NCI-H1417 (cell line): Measurements from ENCODE around the gene C9orf72.
"Not testable (repeated sequence)": the region's sequence is repeated elsewhere in the genome, so short reads cannot be mapped to it uniquely, and the experiment has no call there.

Source experiments
- DNase-seq, 3 experiments: peaks; one replicate each; lab custom pipeline; 2025; lab: John Stamatoyannopoulos, UW

Gene C9orf72, protein sequence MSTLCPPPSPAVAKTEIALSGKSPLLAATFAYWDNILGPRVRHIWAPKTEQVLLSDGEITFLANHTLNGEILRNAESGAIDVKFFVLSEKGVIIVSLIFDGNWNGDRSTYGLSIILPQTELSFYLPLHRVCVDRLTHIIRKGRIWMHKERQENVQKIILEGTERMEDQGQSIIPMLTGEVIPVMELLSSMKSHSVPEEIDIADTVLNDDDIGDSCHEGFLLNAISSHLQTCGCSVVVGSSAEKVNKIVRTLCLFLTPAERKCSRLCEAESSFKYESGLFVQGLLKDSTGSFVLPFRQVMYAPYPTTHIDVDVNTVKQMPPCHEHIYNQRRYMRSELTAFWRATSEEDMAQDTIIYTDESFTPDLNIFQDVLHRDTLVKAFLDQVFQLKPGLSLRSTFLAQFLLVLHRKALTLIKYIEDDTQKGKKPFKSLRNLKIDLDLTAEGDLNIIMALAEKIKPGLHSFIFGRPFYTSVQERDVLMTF

DNA sequence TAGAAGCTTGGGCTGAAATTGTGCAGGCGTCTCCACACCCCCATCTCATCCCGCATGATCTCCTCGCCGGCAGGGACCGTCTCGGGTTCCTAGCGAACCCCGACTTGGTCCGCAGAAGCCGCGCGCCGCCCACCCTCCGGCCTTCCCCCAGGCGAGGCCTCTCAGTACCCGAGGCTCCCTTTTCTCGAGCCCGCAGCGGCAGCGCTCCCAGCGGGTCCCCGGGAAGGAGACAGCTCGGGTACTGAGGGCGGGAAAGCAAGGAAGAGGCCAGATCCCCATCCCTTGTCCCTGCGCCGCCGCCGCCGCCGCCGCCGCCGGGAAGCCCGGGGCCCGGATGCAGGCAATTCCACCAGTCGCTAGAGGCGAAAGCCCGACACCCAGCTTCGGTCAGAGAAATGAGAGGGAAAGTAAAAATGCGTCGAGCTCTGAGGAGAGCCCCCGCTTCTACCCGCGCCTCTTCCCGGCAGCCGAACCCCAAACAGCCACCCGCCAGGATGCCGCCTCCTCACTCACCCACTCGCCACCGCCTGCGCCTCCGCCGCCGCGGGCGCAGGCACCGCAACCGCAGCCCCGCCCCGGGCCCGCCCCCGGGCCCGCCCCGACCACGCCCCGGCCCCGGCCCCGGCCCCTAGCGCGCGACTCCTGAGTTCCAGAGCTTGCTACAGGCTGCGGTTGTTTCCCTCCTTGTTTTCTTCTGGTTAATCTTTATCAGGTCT is at the start of gene C9orf72:
C9orf72 (minus strand) TSS at position 564 of the 716 bp plus-strand sequence. CDS start 6,361 bp downstream, outside the sequence.
- DNase-seq = peak; percentile 85 to 89 (median 88)

DNA sequence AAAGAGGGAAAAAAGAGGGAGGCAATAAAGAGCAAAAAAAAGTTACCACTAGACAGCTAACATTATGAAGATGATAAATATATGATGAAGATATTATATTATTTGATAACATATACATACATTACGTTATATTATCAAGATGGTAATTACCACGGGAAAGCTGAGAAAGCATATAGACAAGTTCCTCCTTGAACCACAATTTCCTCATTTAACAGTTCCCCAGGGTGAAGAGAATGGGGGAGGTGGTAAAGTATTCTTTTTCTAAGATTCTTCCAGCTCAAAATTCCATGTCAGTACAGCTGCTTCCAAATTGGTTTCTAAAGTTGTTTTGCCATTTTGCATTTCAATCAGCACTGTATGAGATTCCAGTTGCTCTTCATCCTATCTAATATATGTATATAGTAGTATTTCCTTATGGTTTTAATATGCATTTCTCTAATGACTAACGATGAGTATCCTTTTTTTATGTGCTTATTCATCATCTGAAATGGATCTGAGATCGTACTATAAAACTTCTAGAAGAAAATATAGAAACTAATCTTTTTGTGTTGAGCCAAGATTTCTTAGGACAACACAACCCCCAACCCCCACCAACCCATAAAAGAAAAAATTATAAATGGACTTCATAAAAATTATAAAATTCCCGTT is 49.5 kb upstream of the C9orf72 start:
- DNase-seq = no peak

DNA sequence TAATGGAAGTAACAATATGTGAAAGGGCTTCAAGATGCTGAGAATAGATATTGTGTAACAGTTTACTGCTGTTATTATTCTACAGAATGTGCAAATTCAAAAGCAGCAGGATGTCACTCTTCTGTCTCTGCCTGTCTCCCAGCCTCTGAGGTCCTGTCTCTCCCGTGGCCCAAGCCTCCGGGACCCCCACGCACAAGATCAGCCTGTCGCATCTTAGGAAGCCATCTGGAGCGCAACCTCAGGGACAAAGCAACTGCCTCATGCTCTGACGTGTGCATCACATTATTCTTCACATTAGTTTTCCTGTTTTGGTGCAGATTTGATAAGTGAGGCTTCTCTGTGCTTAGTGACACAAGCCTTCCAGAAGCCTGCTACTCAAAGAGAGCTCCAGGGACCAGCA is 46.5 kb upstream of the C9orf72 start:
- no peak for DNase-seq

DNA sequence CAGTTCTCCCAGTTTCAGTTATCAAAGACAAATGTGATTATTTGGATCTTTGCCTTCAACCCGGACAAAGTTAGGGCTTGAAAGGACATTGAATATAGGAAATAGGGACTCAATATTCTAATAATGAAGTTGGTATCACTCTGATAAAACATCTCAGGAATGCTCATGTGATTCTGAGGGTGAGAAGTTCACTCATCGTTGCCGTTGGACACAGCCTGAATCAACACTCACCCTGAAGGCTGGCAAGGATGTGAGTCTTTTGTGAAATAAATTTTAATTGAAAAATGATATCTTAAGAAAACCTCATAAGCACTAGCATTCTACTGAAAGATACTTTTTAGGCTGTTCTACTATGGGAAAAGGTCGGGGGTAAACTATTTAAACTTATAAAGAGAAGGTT is 44.8 kb upstream of the C9orf72 start:
- DNase-seq = no peak

DNA sequence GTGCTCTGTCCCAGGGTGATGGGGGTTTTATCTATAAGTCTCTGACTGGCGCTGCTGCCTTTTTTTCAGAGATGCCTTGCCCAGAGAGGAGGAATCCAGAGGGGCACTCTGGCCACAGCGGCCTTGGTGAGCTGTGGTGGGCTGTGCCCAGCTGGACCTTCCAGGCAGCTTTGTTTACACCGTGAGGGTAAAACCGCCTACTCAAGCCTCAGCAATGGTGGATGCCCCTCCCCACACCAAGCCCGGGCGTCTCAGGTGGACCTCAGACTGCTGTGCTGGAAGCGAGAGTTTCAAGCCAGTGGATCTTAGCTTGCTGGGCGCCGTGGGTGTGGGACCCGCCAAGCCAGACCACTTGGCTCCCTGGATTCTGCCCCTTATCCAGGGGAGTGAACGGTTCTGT is 41.3 kb upstream of the C9orf72 start:
- no peak for DNase-seq

DNA sequence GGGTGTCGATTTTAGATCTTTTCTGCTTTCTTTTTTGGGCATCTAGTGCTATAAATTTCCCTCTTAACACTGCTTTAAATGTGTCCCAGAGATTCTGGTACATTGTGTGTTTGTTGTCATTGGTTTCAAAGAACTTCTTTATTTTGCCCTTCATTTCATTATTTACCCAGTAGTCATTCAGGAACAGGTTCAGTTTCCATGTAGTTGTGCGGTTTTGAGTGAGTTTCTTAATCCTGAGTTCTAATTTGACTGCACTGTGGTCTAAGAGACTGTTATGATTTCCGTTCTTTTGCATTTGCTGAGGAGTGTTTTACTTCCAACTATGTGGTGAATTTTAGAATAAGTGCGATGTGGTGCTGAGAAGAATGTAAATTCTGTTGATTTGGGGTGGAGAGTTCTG is 38.8 kb upstream of the C9orf72 start:
- not testable (repeated sequence) for DNase-seq

DNA sequence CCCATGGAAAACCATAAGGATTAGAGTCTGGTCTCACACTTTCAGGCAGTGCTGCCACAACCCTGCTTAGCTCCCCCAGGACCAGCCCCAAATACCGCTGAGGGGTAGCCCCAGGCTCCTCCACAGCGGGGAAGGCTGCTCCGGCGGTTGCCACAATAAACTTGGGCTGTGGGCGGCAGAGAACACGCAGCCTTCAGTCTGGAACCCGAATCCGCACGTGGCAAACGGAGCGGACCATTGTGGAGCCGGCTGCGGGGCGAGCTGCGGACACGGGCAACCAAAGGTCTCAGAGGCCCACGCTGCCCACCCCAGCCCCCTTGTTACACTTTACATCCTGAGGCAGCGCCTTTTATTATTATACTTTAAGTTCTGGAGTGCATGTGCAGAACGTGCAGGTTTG is 37.3 kb upstream of the C9orf72 start:
- no peak for DNase-seq

DNA sequence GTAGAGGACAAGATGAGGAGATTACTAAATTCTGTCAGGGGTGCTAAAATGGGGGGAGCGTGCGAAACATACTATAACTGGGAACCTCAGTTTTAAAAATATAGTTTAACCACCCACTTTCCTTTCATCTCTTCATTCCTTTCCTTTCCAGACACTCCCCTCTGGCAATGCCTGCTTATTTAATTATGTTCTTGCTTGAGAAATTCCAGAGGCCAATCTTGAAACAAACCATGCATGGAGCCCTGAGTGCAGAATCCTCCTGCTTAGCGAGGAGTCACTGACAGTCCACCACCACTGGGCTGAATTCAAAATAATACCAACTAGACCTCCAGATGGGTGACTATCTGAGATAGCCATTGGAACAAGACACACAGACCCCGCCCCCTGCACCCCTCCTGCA is 29.7 kb upstream of the C9orf72 start:
- DNase-seq = no peak

DNA sequence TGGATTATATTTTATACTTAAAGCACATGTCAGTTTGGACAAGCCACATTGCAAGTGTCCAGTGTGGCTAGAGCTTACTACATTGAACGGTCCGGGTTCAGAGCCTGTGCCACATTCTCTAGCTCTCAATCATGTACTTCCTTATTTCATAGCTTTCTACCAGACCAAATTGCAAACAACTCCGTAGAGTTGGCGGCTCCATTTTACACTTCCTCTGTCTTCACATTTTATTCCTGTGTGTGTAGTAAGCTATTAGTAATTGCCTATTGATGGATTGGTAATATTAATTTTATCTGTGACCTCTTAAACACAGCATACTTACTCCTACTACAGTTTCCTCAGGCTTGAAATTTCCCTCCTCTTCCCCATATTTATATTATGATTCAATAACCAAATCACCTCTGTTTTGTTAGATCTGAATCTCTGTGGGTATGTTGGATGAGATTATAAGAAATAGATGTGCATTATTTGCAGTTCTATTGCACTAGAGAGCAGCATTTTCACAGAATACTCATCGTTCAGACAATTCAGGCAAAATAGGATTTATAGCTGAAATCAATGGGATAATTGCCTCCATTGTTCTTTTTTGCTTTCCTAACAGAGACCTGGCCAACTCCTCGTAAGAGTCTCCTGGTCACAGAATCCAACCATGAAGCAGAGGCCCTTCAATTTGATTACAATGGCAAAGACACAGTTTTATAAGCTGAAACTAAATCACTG is 29.0 kb upstream of the C9orf72 start:
- peak in 1 of 3 experiments; percentile 8 for DNase-seq

DNA sequence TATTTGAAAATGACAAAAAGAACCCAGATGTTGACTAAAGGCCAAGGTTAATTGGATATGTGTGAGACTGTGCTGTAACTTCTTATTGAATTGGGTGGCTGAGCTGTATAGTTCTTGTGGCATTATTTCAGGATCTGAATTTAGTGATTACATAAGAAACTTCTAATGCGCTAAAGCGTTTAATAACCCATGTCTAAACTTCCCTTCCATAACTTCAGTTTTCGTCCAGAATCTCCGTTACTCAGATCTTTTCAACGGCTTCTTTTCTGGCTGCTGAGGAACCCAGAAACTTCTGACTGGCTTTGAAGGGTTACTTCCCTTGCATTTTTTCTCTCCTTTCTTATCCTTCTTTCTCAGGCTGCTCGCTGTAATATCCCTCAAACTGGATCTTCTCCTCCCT is 28.1 kb upstream of the C9orf72 start:
- no peak for DNase-seq

DNA sequence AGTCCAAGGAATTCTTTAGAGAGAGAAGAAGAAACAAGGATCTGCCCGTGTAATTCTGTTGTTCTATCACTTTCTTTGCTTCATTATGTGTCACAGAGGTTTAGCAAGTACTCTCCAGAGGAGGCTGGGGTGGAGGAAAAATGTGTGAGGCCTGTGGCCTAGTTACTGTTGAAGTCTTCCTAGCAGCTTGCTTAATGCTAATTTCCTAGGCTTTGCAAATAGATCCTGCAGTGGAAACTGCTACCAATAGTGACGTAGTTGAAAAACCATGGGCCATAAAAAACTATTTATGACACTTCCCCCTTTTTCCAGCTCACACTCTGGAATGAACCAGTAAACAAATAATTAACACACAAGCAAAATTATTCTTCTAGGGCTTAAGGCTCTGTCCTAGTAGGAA is 27.0 kb upstream of the C9orf72 start:
- DNase-seq = no peak

DNA sequence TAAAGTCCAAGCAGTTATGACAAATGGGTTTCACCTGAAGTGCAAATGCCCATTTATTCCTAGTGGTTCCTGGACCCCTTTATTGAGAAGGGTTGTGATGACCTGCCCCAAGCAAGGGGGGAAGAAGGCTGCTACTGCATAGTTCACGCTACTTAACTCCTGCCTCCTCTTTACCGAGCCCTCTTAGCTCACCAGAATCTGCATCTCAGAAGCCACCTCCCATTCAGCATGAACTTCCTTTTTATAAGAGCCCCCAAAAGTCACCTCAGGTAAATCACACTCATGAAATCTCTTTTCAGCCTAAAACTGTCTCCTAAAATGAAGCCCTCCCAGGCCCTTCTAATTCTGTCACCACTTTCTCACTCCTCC is 26.6 kb upstream of the C9orf72 start:
- no peak for DNase-seq

DNA sequence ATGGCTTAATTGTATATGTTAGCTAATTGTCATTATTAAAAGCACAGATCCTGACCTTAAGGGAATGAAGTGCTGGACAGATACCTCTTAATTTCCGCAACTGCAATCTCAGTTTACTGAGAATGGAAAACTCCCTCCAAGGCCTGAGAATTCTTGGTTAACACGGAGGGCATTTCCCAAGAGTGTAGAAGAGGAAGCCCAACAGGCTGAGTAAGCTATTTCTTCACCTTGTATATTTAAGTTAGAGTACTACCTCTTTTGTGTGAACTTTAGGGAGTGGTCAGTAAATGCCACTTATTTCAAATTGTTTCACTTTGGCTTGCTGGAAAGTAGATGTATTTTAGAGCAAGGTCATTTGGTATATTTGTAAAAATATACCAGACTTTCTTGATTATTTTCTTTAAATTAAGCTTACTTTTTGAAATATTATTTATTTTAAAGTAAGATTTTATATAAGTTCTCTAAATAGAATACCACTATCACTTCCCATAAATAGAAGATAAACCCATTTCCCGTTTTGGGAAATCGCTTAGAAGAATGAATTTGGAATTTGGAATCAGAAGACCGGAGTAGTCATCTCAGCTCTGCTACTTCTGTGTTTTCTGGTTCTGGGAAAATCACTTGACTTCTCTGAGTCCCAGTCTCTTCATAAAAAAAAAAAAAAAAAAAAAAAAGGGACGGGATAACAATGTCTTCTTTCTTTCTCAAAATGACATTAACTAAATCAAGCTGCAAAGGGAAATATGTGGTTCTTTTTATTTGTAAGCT is 26.0 kb upstream of the C9orf72 start:
- no peak for DNase-seq

DNA sequence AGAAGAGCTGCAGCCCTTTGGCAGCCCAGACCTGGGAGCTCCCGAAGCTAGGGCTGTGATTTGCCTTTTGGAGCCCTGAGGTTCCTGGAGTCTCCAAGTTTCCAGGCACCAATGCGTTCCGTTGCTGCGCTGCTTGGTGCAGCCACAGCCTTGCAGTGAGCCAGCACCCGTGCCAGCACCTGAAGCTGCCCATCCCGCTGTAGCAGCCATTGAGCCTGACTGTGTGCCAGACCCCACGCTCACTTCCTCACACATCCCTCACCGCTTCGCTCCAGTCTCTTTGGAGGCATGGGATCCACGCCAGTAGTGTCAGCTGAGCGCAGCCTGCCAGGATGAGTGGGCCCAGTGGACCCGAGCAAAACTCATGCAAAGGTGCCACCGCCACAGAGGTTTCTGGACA is 22.5 kb upstream of the C9orf72 start:
- DNase-seq = no peak

DNA sequence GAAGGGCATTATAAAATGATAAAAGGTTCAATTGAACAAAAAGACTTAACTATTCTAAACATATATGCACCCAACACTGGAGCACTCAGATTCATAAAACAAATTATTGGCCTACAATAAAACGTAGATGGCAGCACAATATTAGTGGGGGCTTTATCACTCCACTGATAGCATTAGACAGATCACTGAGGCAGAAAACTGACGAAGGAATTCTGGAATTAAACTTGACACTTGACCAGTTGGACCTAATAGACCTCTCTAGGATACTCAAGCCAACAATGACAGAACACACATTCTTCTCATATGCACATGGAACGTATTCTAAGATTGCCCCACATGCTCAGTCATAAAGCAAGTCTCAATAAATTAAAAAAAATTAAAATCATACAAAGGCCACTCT is 18.4 kb upstream of the C9orf72 start:
- DNase-seq = no peak

DNA sequence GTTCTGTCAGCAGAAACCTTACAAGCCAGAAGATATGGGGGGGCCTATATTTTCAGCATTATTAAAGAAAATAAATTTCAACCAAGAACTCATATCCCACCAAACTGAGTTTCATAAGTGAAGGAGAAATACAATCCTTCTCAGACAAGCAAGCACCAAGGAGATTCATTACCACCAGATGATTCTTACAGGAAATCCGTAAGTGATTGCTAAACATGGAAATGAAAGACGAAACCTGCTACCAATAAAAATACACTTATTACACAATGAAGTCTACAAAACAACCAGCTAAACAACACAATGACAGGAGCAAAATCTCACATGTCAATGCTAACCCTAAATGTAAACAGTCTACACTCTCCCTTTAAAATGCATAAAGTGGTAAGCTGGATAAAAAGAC is 17.8 kb upstream of the C9orf72 start:
- no peak for DNase-seq

DNA sequence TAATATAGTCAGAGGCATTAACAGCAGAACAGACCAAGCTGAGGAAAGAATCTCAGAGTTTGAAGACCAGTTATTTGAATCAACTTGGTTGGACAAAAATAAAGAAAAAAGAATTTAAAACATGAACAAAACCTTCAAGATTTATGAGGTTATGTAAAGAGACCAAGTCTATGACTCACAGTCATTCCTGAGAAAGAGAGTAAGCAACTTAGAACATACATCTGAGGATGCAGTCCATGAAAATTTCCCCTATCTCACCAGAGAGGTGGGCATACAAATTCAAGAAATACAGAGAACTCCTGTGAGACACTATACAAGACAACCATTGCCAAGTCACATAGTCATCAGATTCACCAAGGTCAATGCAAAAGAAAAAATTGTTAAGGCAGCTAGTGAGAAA is 17.4 kb upstream of the C9orf72 start:
- no peak for DNase-seq

DNA sequence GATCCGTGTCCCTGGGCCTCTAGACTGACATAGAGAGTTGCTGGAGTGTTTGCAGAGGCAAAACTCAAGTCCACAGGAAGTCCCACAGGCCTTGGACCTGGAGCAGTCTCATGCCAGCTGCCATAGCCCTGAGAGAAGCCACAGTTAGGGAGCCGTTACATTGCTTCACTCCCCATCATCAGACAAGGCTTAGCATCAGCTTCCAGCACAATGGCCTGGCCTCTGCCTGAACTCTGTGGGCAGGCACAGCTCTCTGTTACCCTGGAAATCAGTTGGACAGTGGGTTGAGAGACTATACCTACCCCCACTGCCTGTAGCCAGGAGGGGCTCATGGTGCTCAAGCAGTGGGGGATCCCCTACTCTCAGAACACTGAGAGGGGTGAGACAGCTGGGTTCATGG is 16.2 kb upstream of the C9orf72 start:
- DNase-seq = no peak

DNA sequence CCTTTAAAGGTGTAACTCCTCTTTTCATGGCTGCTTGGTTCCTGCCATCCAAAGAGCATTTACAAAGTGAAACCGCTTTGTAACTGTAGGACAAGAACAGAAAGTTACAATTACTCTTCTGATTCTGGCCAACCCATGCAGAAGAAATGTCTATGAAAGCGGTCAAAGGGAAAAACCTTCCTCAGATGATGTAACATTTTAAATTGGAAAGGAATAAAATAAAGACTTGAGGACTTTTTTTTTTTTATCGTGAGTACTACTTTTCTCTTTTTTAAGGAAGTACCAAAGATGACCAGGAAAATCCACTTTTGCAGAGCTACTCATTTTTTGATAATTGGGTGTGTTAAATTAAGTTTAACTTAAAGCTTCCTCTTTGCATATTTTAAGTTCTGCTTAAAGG is 13.0 kb upstream of the C9orf72 start:
- no peak for DNase-seq

DNA sequence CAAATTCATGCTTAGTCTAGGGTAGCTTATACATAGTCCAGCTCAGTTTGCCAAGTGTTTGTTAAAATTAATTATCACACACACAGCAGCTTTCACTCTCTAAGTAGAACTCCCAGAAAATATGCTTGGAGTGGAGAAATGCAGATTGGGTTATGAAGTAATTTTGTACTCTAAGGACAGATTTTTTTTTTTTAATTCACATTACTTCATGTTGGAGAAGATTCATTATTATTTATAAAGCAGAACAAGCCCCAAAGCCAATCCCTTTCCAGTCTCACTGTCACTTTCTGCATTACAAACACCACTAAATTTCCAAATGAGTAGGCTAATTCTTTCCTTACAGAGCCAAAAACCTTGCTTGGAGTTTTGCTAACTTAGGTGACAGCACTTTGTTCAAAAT is 11.7 kb upstream of the C9orf72 start:
- no peak for DNase-seq

DNA sequence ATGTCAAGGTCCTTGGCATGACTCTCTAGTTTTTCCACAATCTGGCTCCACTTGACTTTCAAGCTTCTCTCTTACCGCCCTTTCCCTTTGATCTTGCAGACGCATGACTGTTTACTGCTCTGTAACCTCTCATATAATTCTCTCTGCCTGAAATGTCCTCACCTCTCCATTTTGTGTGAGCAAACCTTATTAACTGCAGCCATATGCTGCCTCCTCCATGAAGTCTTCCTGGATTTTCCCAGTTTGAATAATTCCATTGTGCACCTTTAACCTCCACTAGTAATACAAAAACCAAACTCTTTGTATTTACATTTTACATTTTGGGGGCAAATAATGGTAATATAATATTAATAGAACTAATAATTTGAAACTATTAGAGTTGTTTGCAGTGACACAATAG is 9.5 kb upstream of the C9orf72 start:
- DNase-seq = no peak

DNA sequence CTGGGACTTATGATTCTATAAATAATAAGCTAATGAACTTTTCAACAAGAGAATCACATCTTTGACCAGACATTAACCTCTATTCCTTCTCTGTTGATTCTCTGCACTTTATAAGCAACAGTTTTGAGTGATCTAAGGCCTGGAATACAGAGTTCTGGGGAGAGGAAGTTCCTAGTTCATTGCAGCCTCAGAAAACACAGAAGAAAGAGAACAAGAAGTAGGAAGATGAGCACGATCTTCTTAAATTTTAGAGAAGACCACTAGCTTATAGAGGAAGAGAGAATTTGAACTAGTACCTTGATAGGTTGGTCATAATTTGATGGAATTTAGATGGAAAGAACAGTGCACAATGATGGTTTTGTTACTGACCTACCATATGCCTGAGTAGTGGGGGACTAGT is 8.5 kb upstream of the C9orf72 start:
- DNase-seq = no peak
